SU-DHL-6 (cell line): ENCODE data around the gene RUNX1.

Experiments used
- EZH2phosphoT487 ChIP-seq: fragments of 200-600 bp; sonication (generic), shearing (Covaris generic); conservative IDR thresholded peaks from 2 replicates; pipeline ENCODE4 v1.6.1; 2018; ENCODE audit warnings: mild to moderate bottlenecking, antibody characterized with exemption, low read length, moderate library complexity, mixed read lengths
- TF ChIP-seq, protein P1 (sequence below): fragments of 200-600 bp; sonication (generic); IDR thresholded peaks from one replicate; pipeline ENCODE4 v1.5.1; 2017; ENCODE audit warnings: antibody characterized with exemption, mild to moderate bottlenecking, low read length, moderate library complexity; ENCODE audit not compliant: insufficient read depth, poor library complexity, severe bottlenecking

DNA sequence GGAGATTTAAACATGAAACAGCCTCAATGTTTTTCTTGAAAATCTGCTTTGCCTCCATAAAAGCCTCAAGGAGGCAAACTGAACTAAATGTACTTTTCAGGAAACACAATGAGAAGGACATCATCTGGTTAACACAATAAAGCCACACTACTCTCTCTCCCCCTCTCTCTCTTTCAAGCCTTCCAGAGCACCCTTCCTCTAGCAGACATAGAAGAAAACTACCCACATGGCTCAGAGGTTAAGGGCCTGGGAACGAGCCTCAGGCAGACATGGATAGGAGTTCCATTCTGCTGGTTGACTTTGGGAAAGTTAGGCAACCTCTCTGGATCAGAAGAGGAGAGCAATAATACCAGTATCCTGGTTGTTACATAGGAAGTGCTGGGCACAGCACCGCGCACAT, 42.9 kb downstream of the RUNX1 start:
- TF ChIP-seq, protein P1, sequence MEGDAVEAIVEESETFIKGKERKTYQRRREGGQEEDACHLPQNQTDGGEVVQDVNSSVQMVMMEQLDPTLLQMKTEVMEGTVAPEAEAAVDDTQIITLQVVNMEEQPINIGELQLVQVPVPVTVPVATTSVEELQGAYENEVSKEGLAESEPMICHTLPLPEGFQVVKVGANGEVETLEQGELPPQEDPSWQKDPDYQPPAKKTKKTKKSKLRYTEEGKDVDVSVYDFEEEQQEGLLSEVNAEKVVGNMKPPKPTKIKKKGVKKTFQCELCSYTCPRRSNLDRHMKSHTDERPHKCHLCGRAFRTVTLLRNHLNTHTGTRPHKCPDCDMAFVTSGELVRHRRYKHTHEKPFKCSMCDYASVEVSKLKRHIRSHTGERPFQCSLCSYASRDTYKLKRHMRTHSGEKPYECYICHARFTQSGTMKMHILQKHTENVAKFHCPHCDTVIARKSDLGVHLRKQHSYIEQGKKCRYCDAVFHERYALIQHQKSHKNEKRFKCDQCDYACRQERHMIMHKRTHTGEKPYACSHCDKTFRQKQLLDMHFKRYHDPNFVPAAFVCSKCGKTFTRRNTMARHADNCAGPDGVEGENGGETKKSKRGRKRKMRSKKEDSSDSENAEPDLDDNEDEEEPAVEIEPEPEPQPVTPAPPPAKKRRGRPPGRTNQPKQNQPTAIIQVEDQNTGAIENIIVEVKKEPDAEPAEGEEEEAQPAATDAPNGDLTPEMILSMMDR: no peak
- TF ChIP-seq EZH2phosphoT487: no peak
